Measurements from ENCODE around the gene FABP7.
A peak's percentile ranks its signal among the peaks of the same experiment; 100 is the strongest.

Gene FABP7

GRCh38 chr6:122833021-122833491 is 53.5 kb downstream of the FABP7 start:
- peak in 54 of 58 donors; percentile 5 to 87 (median 50) for DNase-seq

Measured in anterior cingulate cortex (tissue), 58 donors.